ENCODE results near the gene SLC22A23.
"Not testable (repeated sequence)": the region's sequence is repeated elsewhere in the genome, so short reads cannot be mapped to it uniquely, and the experiment has no call there.

DNA sequence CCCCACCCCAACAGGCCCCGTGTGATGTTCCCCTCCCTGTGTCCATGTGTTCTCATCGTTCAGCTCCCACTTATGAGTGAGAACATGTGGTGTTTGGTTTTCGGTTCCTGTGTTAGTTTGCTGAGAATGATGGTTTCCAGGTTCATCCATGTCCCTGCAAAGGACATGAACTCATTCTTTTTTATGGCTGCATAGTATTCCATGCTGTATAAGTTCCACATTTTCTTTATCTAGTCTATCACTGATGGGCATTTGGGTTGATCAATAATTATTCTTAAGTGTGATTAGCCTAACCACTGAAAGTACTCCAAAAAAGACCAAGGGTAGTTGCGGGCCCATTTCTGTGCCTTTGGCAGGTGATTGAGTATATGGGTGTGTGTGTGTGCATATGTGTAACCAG lies 215.1 kb downstream of the SLC22A23 start:
- TF ChIP-seq, protein P1, sequence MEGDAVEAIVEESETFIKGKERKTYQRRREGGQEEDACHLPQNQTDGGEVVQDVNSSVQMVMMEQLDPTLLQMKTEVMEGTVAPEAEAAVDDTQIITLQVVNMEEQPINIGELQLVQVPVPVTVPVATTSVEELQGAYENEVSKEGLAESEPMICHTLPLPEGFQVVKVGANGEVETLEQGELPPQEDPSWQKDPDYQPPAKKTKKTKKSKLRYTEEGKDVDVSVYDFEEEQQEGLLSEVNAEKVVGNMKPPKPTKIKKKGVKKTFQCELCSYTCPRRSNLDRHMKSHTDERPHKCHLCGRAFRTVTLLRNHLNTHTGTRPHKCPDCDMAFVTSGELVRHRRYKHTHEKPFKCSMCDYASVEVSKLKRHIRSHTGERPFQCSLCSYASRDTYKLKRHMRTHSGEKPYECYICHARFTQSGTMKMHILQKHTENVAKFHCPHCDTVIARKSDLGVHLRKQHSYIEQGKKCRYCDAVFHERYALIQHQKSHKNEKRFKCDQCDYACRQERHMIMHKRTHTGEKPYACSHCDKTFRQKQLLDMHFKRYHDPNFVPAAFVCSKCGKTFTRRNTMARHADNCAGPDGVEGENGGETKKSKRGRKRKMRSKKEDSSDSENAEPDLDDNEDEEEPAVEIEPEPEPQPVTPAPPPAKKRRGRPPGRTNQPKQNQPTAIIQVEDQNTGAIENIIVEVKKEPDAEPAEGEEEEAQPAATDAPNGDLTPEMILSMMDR (IDR thresholded peaks at IDR 0.05), result not testable (repeated sequence)
- not testable (repeated sequence) for TF ChIP-seq POLR2A (IDR thresholded peaks at IDR 0.05)
